NOMO-1 (cell line): ENCODE results near the gene DPY19L1.
"Not testable (repeated sequence)": the region's sequence is repeated elsewhere in the genome, so short reads cannot be mapped to it uniquely, and the experiment has no call there.

Experiments
- DNase-seq, 2 experiments: peaks; one replicate each; lab custom pipeline; 2025; ENCODE audit not compliant: unreplicated experiment in 2 of 2; lab: John Stamatoyannopoulos, UW

DPY19L1 gene

GRCh38 chr7:34991938-34992840 is 45.1 kb downstream of the DPY19L1 start:
- no peak for DNase-seq

- DNase-seq = not testable (repeated sequence)
These were observed 48.7 kb downstream of the DPY19L1 start for GRCh38 chr7:34988442-34989125.

DNA sequence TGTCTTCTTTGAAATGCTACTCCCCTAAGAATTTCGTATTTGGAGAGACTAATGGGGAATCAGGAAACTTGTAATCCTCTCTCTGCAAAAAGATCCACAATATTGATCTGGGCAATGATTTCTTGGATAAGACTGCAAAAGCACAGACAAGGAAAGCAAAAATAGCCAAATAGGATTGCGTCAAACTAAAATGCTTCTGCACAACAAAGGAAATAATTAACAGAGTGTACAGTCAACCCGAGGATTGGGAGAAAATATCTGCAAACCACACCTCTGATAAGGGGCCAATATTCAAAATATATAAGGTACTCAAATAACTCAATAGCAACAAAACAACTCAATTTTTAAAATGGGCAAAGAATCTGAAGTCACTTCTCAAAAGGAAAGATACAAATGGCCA is 52.1 kb downstream of the DPY19L1 start:
- DNase-seq = not testable (repeated sequence)

- not testable (repeated sequence) for DNase-seq
These were observed 53.1 kb downstream of the DPY19L1 start for GRCh38 chr7:34984140-34984539.

- no peak for DNase-seq
These were observed 54.8 kb downstream of the DPY19L1 start for GRCh38 chr7:34982371-34983019.

- DNase-seq = not testable (repeated sequence)
These were observed 58.2 kb downstream of the DPY19L1 start for GRCh38 chr7:34979124-34979523.

GRCh38 chr7:34973400-34973760 is 63.9 kb downstream of the DPY19L1 start:
- no peak for DNase-seq

DNA sequence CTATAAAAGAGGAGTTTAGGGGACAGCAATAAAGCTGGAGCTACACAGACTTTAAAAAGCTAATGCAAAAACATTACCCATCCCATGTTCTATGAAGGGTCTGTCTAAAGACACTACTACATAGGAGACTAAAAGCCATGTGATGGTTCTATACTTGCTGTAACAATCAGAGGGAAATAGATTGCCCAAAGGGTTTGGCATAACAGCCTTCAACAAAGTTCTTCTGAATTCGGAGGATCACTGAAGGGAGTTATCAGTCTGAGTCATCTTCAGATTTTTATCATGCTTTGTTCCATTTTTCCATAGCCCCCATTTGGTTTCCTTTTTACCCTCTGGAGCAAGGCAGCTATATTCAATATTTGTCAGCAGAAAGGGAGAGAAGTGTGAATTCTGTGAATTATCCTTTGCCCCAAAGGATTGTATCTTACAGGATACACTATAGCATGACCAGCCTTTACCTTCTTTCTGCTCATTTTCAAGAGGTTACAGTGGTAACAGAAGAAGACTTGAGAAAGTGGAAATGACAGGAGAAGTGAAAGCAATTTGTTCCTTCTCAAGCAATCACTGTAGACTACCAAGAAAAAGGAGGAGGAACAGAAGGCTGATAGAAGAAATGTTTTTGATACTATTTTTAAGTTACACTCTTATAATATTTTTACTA is 64.4 kb downstream of the DPY19L1 start:
- DNase-seq = peak in 1 of 2 experiments; percentile 69

GRCh38 chr7:34967818-34968217 is 69.5 kb downstream of the DPY19L1 start:
- not testable (repeated sequence) for DNase-seq

- not testable (repeated sequence) for DNase-seq
These were observed 70.8 kb downstream of the DPY19L1 start for GRCh38 chr7:34966504-34966903.

- DNase-seq = no peak
These were observed 79.3 kb downstream of the DPY19L1 start for GRCh38 chr7:34958021-34958420.

DNA sequence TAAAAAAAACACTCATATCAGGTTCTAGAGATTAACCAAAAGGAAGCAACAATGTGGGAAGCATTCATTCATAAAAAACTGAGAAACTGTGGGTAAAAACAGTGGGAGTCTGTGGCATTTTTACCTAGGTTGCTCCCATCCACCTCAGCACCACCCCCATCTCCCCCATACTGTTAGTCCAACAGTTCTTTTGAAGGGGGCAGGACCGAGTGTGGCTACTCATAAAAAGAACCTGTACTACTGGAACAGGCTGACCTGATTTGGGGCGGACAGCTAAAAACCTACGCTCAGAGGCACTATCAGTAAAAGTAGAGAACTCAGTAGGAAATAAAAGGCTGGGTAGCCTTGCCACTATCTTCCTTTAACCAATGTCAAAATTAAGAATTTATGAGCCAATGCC is 84.5 kb downstream of the DPY19L1 start:
- no peak for DNase-seq

GRCh38 chr7:34949361-34949760 is 87.9 kb downstream of the DPY19L1 start:
- DNase-seq = no peak

DNA sequence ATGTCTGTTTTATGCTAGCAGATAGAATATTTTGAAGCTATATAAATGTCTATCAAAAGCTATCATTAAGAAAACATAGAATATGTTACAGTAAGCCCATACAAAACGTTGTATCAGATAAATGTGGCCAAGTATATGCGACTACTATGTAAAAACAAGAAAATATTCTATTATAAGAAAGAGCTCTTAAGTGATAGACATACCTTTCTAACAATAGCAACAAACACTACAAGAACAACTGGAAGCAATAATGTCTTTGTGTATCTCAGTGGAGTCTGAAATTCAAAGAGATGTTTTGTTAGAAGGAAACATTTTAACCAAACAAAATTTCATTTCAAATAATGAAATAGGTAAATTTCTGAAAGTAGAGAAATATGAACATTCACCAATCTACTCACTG is 89.9 kb downstream of the DPY19L1 start:
- DNase-seq = not testable (repeated sequence)

DNA sequence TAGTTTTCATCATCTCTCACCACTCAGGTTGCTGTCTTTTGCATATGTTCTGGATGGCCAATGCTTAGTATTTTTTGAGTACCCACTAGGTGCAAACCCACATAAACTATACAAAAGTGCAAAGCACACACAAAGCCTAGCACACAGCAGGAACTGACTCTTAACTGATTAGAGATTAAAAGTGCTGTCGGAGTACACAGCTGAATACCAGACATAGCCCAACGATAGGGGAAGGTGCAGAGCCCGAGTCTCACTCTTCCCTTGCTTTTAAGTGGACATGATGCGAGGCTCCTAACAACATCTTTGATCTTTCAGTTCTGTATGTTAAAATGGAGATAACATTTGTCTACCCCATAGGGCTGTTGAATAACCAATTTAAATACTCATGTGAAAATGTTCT is 90.8 kb downstream of the DPY19L1 start:
- no peak for DNase-seq

GRCh38 chr7:34945894-34946477 is 91.3 kb downstream of the DPY19L1 start:
- DNase-seq = not testable (repeated sequence)

- DNase-seq = no peak
These were observed 98.1 kb downstream of the DPY19L1 start for GRCh38 chr7:34939175-34939574.

DNA sequence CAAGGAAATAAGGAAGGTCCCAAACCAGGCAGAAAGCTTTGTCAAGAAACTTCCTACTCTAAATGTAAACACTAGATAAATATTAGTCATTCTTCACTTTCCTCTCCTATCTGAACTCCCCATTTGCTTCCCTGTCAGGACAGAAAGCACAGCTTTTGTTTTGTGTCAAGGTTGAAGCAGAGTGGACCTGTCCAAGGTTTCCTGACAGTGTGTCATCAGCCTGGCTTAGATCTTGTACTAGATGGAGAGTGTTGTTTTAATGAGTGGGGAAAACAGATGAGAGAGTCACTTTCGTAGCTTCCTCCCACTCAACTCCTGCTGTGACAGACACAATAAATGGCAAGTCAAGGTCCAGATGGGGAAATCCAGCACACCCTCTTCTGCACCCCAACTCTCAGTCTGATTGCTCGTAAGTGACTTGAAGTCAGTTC is 101.5 kb downstream of the DPY19L1 start:
- DNase-seq = not testable (repeated sequence)

DNA sequence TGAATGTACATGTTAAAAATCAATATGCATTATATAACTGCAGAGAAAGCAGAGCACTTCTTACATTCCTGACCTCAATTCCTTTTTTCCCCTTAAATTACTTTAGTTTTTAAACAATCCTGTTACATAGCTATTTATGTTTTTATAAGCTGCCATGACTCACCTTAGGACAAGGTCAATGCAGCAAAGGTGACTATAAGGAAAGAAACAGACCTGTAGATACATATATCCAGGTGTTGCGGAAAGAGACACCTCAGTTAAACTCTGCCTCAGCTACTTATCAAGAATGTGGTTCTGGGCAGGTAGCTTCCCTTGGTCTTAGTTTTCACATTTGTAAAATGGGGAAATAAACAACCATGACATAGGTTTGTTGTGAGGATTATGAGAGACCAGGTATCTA is 105.5 kb downstream of the DPY19L1 start:
- DNase-seq = no peak

- not testable (repeated sequence) for DNase-seq
These were observed 107.5 kb downstream of the DPY19L1 start for GRCh38 chr7:34929783-34930182.
